Melanocyte of skin (primary cell): ENCODE measurements around the gene CDO1. TPM values are rescaled to one million over a fixed set of nuclear protein-coding genes. Genes with fewer than 3 reads are reported as not detected.

Source experiments
- small RNA-seq, 2 donors: library from RNA; depleted of rRNA; stranded (forward); fragments of <200 nt; gene quantifications; one replicate each; pipeline ENCODE3, GENCODE V24; 2012
- total RNA-seq, 2 donors: library from RNA; depleted of rRNA; stranded (reverse); fragments of >200 nt; gene quantifications; 2 replicates each; pipeline ENCODE4 v1.2.3, GENCODE V29; 2012

The CDO1 gene
- total RNA-seq: 1 to 10 TPM in 1 of 2 donors, not detected in 1; 1.0 TPM

GRCh38 chr5:115816226-115817081 is at the start of gene CDO1:
Gene CDO1, minus strand, starts transcription at chr5:115816659. Its CDS starts 262 bp downstream, at chr5:115816397.

DNA sequence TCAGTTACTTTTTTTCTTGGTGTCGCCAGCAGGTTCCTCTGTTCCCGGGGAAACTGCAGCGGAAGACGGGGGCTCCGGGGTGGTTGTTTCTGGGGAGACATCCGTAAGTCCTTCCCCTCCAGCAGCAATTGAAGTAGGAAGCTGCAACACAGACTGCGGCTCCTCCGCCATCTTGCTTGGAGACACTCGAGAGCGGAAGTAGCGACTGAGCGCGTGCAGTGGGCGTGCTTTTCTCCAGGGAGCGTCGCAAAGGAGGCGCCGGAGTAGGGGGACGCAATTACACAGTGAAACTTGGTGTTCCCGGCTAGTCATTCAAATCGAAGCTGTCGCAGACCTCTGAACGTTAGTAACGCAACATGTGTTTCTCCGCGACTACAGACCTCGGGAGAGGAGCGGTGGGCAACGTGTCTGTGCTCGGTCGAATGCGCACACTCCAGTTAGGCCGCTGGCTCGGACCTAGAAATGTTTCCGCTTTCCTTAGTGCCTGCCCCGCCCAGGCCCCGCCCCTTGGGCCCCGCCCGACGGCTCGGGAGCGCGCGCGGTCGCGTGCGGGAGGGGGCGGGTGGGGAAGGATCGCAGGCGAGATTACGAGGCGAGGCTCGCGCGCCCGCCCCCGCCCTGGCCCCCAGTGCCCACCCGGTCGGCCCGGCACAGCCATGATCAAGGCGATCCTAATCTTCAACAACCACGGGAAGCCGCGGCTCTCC is 25.1 kb upstream of the CDO1 start, which contains the start of the genes AP3S1 and ATG12:
AP3S1 (plus strand) TSS at position 554 of the 707 bp plus-strand sequence; CDS start at position 657, 103 bp downstream.
ATG12 (minus strand) TSS at position 184 of the 707 bp plus-strand sequence; CDS start at position 171, 13 bp downstream.

Small RNA genes lying within 50 kb of the gene (small RNA-seq; reads per million reads assigned to genes)
- gene RNU2-49P: 2.4 to 2.7 reads per million in 2 donors

Other genes with a start within 250 kb of the CDO1 start
- gene TICAM2, start 214.2 kb downstream of the CDO1 start, total RNA-seq: under 1 TPM; 0.69 to 1.00 TPM
- 100 to 1,000 TPM in 1 of 2 donors, 10 to 100 TPM in 1; 83.3 to 123 TPM for gene TMED7, start 190.6 kb downstream of the CDO1 start, total RNA-seq
- 10 to 100 TPM; 42.3 to 50.6 TPM for gene ATG12, start 24.9 kb upstream of the CDO1 start, total RNA-seq
- gene AP3S1, start 25.3 kb upstream of the CDO1 start, total RNA-seq: 10 to 100 TPM; 63.3 to 64.3 TPM
- gene LVRN, start 145.8 kb upstream of the CDO1 start, total RNA-seq: under 1 TPM in 1 of 2 donors, not detected in 1; under 0.01 TPM
- not detected for gene ARL14EPL, start 215.8 kb upstream of the CDO1 start, total RNA-seq